NCI-H1105 (cell line): ENCODE results near the gene DAB1.

Experiments
- DNase-seq: peaks from one replicate; lab custom pipeline; 2025; lab: John Stamatoyannopoulos, UW

The DAB1 gene

GRCh38 chr1:57411262-57411661, 12.6 kb downstream of the DAB1 start:
- no peak for DNase-seq

- DNase-seq = no peak
Observed at GRCh38 chr1:57410508-57410907, 13.4 kb downstream of the DAB1 start.

- no peak for DNase-seq
Observed at GRCh38 chr1:57407928-57408327, 15.9 kb downstream of the DAB1 start.

GRCh38 chr1:57406428-57406970, 17.4 kb downstream of the DAB1 start:
- DNase-seq = no peak

GRCh38 chr1:57404884-57405283, 19.0 kb downstream of the DAB1 start:
- no peak for DNase-seq

GRCh38 chr1:57403201-57403600, 20.7 kb downstream of the DAB1 start:
- DNase-seq = no peak

GRCh38 chr1:57401671-57402070, 22.2 kb downstream of the DAB1 start:
- DNase-seq = no peak

- no peak for DNase-seq
Observed at GRCh38 chr1:57400048-57400447, 23.8 kb downstream of the DAB1 start.

- no peak for DNase-seq
Observed at GRCh38 chr1:57393058-57393584, 30.7 kb downstream of the DAB1 start.

GRCh38 chr1:57385336-57385735, 38.5 kb downstream of the DAB1 start:
- DNase-seq = no peak

- DNase-seq = no peak
Observed at GRCh38 chr1:57384901-57385300, 39.0 kb downstream of the DAB1 start.

GRCh38 chr1:57384284-57384683, 39.6 kb downstream of the DAB1 start:
- no peak for DNase-seq

- DNase-seq = no peak
Observed at GRCh38 chr1:57381871-57382270, 42.0 kb downstream of the DAB1 start.

- no peak for DNase-seq
Observed at GRCh38 chr1:57381426-57381825, 42.4 kb downstream of the DAB1 start.

- DNase-seq = no peak
Observed at GRCh38 chr1:57380923-57381322, 42.9 kb downstream of the DAB1 start.

GRCh38 chr1:57378534-57378933, 45.3 kb downstream of the DAB1 start:
- DNase-seq = no peak

- no peak for DNase-seq
Observed at GRCh38 chr1:57377339-57378139, 46.3 kb downstream of the DAB1 start.

- no peak for DNase-seq
Observed at GRCh38 chr1:57376041-57376440, 47.8 kb downstream of the DAB1 start.

GRCh38 chr1:57369889-57370288, 54.0 kb downstream of the DAB1 start:
- no peak for DNase-seq

GRCh38 chr1:57367945-57368344, 55.9 kb downstream of the DAB1 start:
- no peak for DNase-seq

GRCh38 chr1:57363643-57364042, 60.2 kb downstream of the DAB1 start:
- no peak for DNase-seq

GRCh38 chr1:57363165-57363564, 60.7 kb downstream of the DAB1 start:
- no peak for DNase-seq

- no peak for DNase-seq
Observed at GRCh38 chr1:57362480-57362879, 61.4 kb downstream of the DAB1 start.

GRCh38 chr1:57361516-57361915, 62.3 kb downstream of the DAB1 start:
- no peak for DNase-seq
